ENCODE data around the gene SH3PXD2A. TPM values are rescaled to one million over a fixed set of nuclear protein-coding genes. Genes with fewer than 3 reads are reported as not detected.

The SH3PXD2A gene
- total RNA-seq, 1 donor: 29.0 TPM

DNA sequence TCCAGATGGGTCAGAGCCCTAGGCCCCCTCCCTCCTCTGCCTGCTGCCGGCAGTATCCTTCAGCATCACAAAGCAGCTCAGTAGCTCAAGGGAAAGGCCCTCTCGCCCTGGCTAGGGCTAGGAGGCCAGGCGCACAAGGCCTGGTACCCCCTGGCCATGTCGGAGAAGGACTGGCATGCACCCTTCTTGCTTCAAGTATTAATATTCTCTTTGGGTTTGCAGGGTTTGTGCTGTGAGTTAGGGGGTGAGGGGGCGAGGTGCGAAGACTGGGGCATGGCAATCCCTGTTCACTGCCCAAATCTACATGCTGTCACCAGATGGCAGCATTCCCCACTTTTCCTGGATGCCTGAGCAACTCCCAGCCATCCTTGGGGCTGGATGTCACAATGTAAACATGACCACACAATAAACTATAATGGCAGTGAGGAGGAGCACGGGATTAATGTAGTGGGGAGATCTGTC lies 256.7 kb downstream of the SH3PXD2A start:
- peaks cover 26% of the 10 kb centered on the region for H3K36me3 ChIP-seq (ENCODE audit: insufficient read depth, low read length)
- no peaks in the 10 kb centered on the region for H3K9me3 ChIP-seq (ENCODE audit: low read depth, low read length)
- DNase-seq (ENCODE audit: insufficient read length, low spot score, missing footprints): peak; percentile 98
- no peak overlapping the region for H3K27ac ChIP-seq (ENCODE audit: low read depth, low read length)
- H2AFZ ChIP-seq (ENCODE audit: low read length): no peak overlapping the region
- peaks cover 17% of the 10 kb centered on the region for H4K20me1 ChIP-seq (ENCODE audit: insufficient read depth, low read length)
- no peak overlapping the region for H3K4me3 ChIP-seq (ENCODE audit: insufficient read depth, low read length)
- H3K79me2 ChIP-seq (ENCODE audit: insufficient read depth, low read length): no peaks in the 10 kb centered on the region
- H3K4me2 ChIP-seq (ENCODE audit: insufficient read depth, low read length): no peak overlapping the region
- TF ChIP-seq, protein P1, sequence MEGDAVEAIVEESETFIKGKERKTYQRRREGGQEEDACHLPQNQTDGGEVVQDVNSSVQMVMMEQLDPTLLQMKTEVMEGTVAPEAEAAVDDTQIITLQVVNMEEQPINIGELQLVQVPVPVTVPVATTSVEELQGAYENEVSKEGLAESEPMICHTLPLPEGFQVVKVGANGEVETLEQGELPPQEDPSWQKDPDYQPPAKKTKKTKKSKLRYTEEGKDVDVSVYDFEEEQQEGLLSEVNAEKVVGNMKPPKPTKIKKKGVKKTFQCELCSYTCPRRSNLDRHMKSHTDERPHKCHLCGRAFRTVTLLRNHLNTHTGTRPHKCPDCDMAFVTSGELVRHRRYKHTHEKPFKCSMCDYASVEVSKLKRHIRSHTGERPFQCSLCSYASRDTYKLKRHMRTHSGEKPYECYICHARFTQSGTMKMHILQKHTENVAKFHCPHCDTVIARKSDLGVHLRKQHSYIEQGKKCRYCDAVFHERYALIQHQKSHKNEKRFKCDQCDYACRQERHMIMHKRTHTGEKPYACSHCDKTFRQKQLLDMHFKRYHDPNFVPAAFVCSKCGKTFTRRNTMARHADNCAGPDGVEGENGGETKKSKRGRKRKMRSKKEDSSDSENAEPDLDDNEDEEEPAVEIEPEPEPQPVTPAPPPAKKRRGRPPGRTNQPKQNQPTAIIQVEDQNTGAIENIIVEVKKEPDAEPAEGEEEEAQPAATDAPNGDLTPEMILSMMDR (IDR thresholded peaks at IDR 0.05; ENCODE audit: extremely low read depth, low read depth, low read length): peak; percentile 82
- H3K27me3 ChIP-seq (ENCODE audit: insufficient read depth, low read length): no peaks in the 10 kb centered on the region
- H3K4me1 ChIP-seq (ENCODE audit: insufficient read depth, low read length): peaks cover 4% of the 10 kb centered on the region

DNA sequence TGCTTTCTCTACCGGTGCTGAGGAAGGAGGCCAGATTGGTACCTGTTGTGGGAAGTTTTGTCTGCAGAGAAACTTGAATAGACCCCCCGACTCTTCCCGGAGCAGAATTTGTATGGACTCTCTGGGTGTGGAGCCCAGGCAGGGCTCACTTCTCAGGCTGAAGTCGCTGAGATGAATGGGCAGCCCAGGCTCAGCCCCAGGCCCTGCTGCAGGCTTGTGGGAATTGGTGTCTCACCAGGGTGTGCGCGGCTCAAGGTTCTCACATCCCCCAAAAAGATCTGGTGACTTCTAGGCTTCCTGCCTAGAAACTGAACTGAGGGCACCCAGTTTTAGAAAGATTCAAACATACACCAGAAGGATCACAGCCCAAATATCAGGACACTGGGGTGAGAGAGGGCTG lies 258.4 kb downstream of the SH3PXD2A start:
- Histone ChIP-seq H3K4me3 (ENCODE audit: insufficient read depth, low read length) (no peak overlapping the region), H3K36me3 (ENCODE audit: insufficient read depth, low read length) (peaks cover 10% of the 10 kb centered on the region), H3K79me2 (ENCODE audit: insufficient read depth, low read length) (no peaks in the 10 kb centered on the region), H3K4me1 (ENCODE audit: insufficient read depth, low read length) (peaks cover 4% of the 10 kb centered on the region), H3K4me2 (ENCODE audit: insufficient read depth, low read length) (no peak overlapping the region), H3K27me3 (ENCODE audit: insufficient read depth, low read length) (no peaks in the 10 kb centered on the region), H3K27ac (ENCODE audit: low read depth, low read length) (no peak overlapping the region), H3K9me3 (ENCODE audit: low read depth, low read length) (no peaks in the 10 kb centered on the region), H4K20me1 (ENCODE audit: insufficient read depth, low read length) (peaks cover 21% of the 10 kb centered on the region), H2AFZ (ENCODE audit: low read length) (no peak overlapping the region)
- no peak for DNase-seq (ENCODE audit: insufficient read length, low spot score, missing footprints)
- TF ChIP-seq, protein P1 (IDR thresholded peaks at IDR 0.05; ENCODE audit: extremely low read depth, low read depth, low read length): no peak

DNA sequence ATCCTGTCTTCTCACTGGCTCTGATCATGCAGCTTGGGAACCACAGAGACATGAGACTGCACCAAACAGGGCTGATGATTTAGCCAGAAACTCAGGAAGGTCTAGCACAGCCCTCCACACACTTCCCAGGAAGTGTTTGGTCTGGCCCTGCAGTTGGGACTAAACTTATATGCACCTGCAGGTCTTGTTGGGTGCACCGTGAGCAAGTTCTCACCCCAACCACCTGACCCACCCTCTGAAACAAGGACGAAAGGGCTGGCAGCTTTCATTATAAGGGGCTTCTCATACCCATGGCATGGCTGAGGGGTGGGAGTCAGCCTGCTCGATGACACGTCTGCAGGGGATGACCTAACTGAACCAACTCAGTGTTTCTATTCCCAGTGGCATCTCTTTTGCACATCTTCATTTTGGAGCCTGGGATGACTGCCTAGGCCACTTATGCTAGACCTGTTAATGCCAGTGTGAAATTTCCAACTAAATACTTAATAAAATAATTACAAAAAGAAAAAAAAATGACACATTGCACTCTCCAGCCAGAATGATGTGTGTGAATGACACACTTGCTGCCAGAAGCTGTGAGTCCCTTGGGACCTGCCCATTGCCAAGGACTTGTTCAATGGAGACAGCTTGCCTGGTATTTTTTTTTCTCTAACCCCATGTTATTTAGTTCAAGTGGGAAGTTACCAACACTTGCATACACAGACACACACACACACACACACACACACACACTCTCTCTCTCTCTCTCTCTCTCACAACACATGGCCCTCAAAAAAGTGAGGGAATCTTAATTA lies 259.2 kb downstream of the SH3PXD2A start:
- no peak for DNase-seq (ENCODE audit: insufficient read length, low spot score, missing footprints)
- TF ChIP-seq, protein P1 (IDR thresholded peaks at IDR 0.05; ENCODE audit: extremely low read depth, low read depth, low read length): no peak
- H3K27ac ChIP-seq (ENCODE audit: low read depth, low read length): no peak overlapping the region

DNA sequence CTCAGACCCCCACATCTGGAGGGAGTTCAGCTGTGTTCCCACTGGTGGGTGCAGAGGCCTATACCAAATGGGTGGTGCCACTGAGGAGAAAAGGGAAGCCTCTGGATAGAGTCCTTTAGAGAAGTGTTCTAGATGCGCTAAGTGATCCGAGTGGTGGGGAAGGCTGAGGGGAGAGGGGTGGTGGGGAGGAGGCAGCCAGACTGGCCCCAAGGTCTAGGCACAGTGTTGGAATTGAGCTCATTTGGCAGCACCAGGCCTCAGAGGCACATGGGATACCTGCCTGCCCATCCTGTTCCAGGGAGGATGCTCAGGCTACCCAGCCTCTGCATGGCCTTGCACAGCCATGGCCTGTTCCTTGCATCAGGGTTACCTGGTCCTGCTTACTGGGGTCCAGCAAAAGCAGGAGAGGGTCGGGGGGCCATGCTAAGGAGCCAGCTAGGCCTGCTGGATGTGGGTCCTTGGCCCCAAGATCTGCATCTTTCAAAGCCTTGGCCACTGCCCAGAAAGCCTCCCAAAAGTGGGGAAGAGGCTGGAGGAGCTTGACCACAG lies 262.3 kb downstream of the SH3PXD2A start:
- Histone ChIP-seq H2AFZ (ENCODE audit: low read length) (no peak overlapping the region), H3K27ac (ENCODE audit: low read depth, low read length) (no peak overlapping the region), H3K9me3 (ENCODE audit: low read depth, low read length) (no peaks in the 10 kb centered on the region), H3K4me2 (ENCODE audit: insufficient read depth, low read length) (no peak overlapping the region), H4K20me1 (ENCODE audit: insufficient read depth, low read length) (peaks cover 18% of the 10 kb centered on the region), H3K4me1 (ENCODE audit: insufficient read depth, low read length) (no peaks in the 10 kb centered on the region), H3K27me3 (ENCODE audit: insufficient read depth, low read length) (no peaks in the 10 kb centered on the region), H3K36me3 (ENCODE audit: insufficient read depth, low read length) (no peaks in the 10 kb centered on the region), H3K4me3 (ENCODE audit: insufficient read depth, low read length) (no peak overlapping the region), H3K79me2 (ENCODE audit: insufficient read depth, low read length) (no peaks in the 10 kb centered on the region)
- DNase-seq (ENCODE audit: insufficient read length, low spot score, missing footprints): no peak
- TF ChIP-seq, protein P1 (IDR thresholded peaks at IDR 0.05; ENCODE audit: extremely low read depth, low read depth, low read length): no peak

More for the DNA sequence above, 259.2 kb downstream of the SH3PXD2A start:
- no peaks in the 10 kb centered on the region for H3K79me2 ChIP-seq (ENCODE audit: insufficient read depth, low read length)
- H3K36me3 ChIP-seq (ENCODE audit: insufficient read depth, low read length): peaks cover 2% of the 10 kb centered on the region
- H3K9me3 ChIP-seq (ENCODE audit: low read depth, low read length): no peaks in the 10 kb centered on the region
- peaks cover 4% of the 10 kb centered on the region for H3K4me1 ChIP-seq (ENCODE audit: insufficient read depth, low read length)
- H4K20me1 ChIP-seq (ENCODE audit: insufficient read depth, low read length): peaks cover 21% of the 10 kb centered on the region
- no peak overlapping the region for H3K4me2 ChIP-seq (ENCODE audit: insufficient read depth, low read length)
- no peak overlapping the region for H3K4me3 ChIP-seq (ENCODE audit: insufficient read depth, low read length)
- no peaks in the 10 kb centered on the region for H3K27me3 ChIP-seq (ENCODE audit: insufficient read depth, low read length)
- H2AFZ ChIP-seq (ENCODE audit: low read length): no peak overlapping the region
